H9 (cell line): ENCODE data around the gene TMEM183A. TPM values are rescaled to one million over a fixed set of nuclear protein-coding genes. Genes with fewer than 3 reads are reported as not detected.

Experiments used
- DNase-seq: peaks from one replicate; pipeline ENCODE4 v3.0.0-alpha.2; 2017
- H2AFZ ChIP-seq: one replicate; pipeline ENCODE4 v1.6.1; 2013; ENCODE audit warnings: mild to moderate bottlenecking, low read length, control low read depth, moderate library complexity
- H2AK5ac ChIP-seq: 2 replicates; pipeline ENCODE4 v1.6.1; 2013; ENCODE audit warnings: low read length, control low read depth, mixed read lengths; ENCODE audit not compliant: insufficient read length
- H2BK120ac ChIP-seq: one replicate; pipeline ENCODE4 v1.6.1; 2013; ENCODE audit warnings: low read depth, mild to moderate bottlenecking, low read length, control low read depth, inconsistent platforms; ENCODE audit not compliant: poor library complexity, severe bottlenecking
- H2BK12ac ChIP-seq: 2 replicates; pipeline ENCODE4 v1.6.1; 2013; ENCODE audit warnings: low read length, control low read depth, mixed read lengths, low read depth; ENCODE audit not compliant: insufficient read length
- H2BK15ac ChIP-seq: 2 replicates; pipeline ENCODE4 v1.6.1; 2013; ENCODE audit warnings: low read depth, low read length, control low read depth
- H2BK20ac ChIP-seq: one replicate; pipeline ENCODE4 v1.6.1; 2013; ENCODE audit warnings: low read depth, mild to moderate bottlenecking, low read length, control low read depth, inconsistent platforms; ENCODE audit not compliant: poor library complexity, severe bottlenecking
- H2BK5ac ChIP-seq: 2 replicates; pipeline ENCODE4 v1.6.1; 2013; ENCODE audit warnings: low read length, control low read depth, mixed read lengths; ENCODE audit not compliant: insufficient read length
- H3K14ac ChIP-seq: 2 replicates; pipeline ENCODE4 v1.6.1; 2013; ENCODE audit warnings: low read length, control low read depth; ENCODE audit not compliant: insufficient read depth
- H3K18ac ChIP-seq: 2 replicates; pipeline ENCODE4 v1.6.1; 2013; ENCODE audit warnings: low read depth, mild to moderate bottlenecking, mixed read lengths, low read length, control low read depth; ENCODE audit not compliant: insufficient read length
- H3K23ac ChIP-seq: 2 replicates; pipeline ENCODE4 v1.6.1; 2013; ENCODE audit warnings: low read length, control low read depth, mixed read lengths, low read depth; ENCODE audit not compliant: insufficient read length
- H3K23me2 ChIP-seq: 2 replicates; pipeline ENCODE4 v1.6.1; 2013; ENCODE audit warnings: low read depth, mild to moderate bottlenecking, mixed read lengths, low read length, control low read depth; ENCODE audit not compliant: insufficient read length, poor library complexity, severe bottlenecking
- H3K27ac ChIP-seq: 2 replicates; pipeline ENCODE4 v1.5.1; 2013; ENCODE audit warnings: low read length, control low read depth, mixed read lengths, low read depth; ENCODE audit not compliant: insufficient read length
- H3K27me3 ChIP-seq: 2 replicates; pipeline ENCODE4 v1.6.1; 2013; ENCODE audit warnings: low read length, control low read depth, inconsistent platforms; ENCODE audit not compliant: insufficient read depth
- H3K4ac ChIP-seq: 2 replicates; pipeline ENCODE4 v1.6.1; 2013; ENCODE audit warnings: low read depth, mild to moderate bottlenecking, control low read depth, inconsistent platforms, low read length, moderate library complexity
- H3K4me1 ChIP-seq: 2 replicates; pipeline ENCODE4 v1.6.1; 2013; ENCODE audit warnings: low read length, control low read depth, inconsistent platforms; ENCODE audit not compliant: insufficient read depth
- H3K4me2 ChIP-seq: 2 replicates; pipeline ENCODE4 v1.6.1; 2013; ENCODE audit warnings: low read length, control low read depth, mixed read lengths; ENCODE audit not compliant: insufficient read length, insufficient read depth
- H3K56ac ChIP-seq: 2 replicates; pipeline ENCODE4 v1.6.1; 2013; ENCODE audit warnings: low read depth, mild to moderate bottlenecking, mixed read lengths, low read length, control low read depth; ENCODE audit not compliant: insufficient read length
- H3K79me1 ChIP-seq: 2 replicates; pipeline ENCODE4 v1.6.1; 2013; ENCODE audit warnings: low read depth, mild to moderate bottlenecking, moderate library complexity, low read length, control low read depth, inconsistent platforms; ENCODE audit not compliant: insufficient read depth, poor library complexity, severe bottlenecking
- H3K79me2 ChIP-seq: 2 replicates; pipeline ENCODE4 v1.6.1; 2013; ENCODE audit warnings: low read length, control low read depth, inconsistent platforms; ENCODE audit not compliant: insufficient read depth
- H3K9ac ChIP-seq: 2 replicates; pipeline ENCODE4 v1.6.1; 2013; ENCODE audit warnings: low read length, control low read depth, mixed read lengths; ENCODE audit not compliant: insufficient read length; ENCODE audit errors: extremely low read depth
- H3K9me3 ChIP-seq: one replicate; pipeline ENCODE4 v1.6.1; 2013; ENCODE audit warnings: low read depth, low read length, inconsistent platforms; ENCODE audit not compliant: control insufficient read depth
- H3T11ph ChIP-seq: one replicate; pipeline ENCODE4 v1.6.1; 2013; ENCODE audit warnings: mild to moderate bottlenecking, low read length, control low read depth, inconsistent platforms
- H4K20me1 ChIP-seq: one replicate; pipeline ENCODE4 v1.6.1; 2013; ENCODE audit not compliant: control insufficient read depth, insufficient read length, insufficient read depth
- H4K5ac ChIP-seq: 2 replicates; pipeline ENCODE4 v1.6.1; 2013; ENCODE audit warnings: low read depth, mild to moderate bottlenecking, mixed read lengths, low read length, control low read depth; ENCODE audit not compliant: insufficient read length
- H4K8ac ChIP-seq: replicated peaks from 2 replicates; pipeline ENCODE4 v1.6.1; 2013; ENCODE audit warnings: low read length, control low read depth, mixed read lengths, low read depth; ENCODE audit not compliant: insufficient read length
- H4K91ac ChIP-seq: 2 replicates; pipeline ENCODE4 v1.6.1; 2013; ENCODE audit warnings: low read depth, mild to moderate bottlenecking, moderate library complexity, mixed read lengths, low read length, control low read depth; ENCODE audit not compliant: insufficient read length
- H3K27ac Mint-ChIP-seq, 3 experiments: 2 replicates in 2 of 3; 3 replicates in 1 of 3; pipeline ENCODE4 v1.8.0; 2020 to 2021; ENCODE audit warnings: mixed read lengths in 3 of 3, mild to moderate bottlenecking in 1 of 3, moderate library complexity in 1 of 3
- H3K27me3 Mint-ChIP-seq: 2 replicates; pipeline ENCODE4 v1.8.0; 2021; ENCODE audit warnings: low read depth, mild to moderate bottlenecking, moderate library complexity, mixed read lengths
- H3K36me3 Mint-ChIP-seq, 3 experiments: 2 replicates in 2 of 3; 3 replicates in 1 of 3; pipeline ENCODE4 v1.8.0; 2020 to 2021; ENCODE audit warnings: low read depth in 3 of 3, mixed read lengths in 3 of 3; ENCODE audit not compliant: insufficient read depth in 1 of 3
- H3K4me1 Mint-ChIP-seq, 2 experiments: 2 replicates each; pipeline ENCODE4 v1.8.0; 2020; ENCODE audit warnings: mixed read lengths in 2 of 2
- H3K4me3 Mint-ChIP-seq, 2 experiments: 2 replicates in 1 of 2; 3 replicates in 1 of 2; pipeline ENCODE4 v1.8.0; 2020 to 2021; ENCODE audit warnings: mild to moderate bottlenecking in 2 of 2, mixed read lengths in 2 of 2, moderate library complexity in 1 of 2
- H3K9me3 Mint-ChIP-seq, 2 experiments: 2 replicates in 1 of 2; 3 replicates in 1 of 2; pipeline ENCODE4 v1.8.0; 2020; ENCODE audit warnings: mild to moderate bottlenecking in 2 of 2, mixed read lengths in 2 of 2, moderate library complexity in 1 of 2
- CTCF ChIP-seq: fragments of 200-600 bp; sonication (generic); conservative IDR thresholded peaks from 3 replicates; pipeline ENCODE4 v1.8.0; 2021; ENCODE audit warnings: antibody characterized with exemption, mild to moderate bottlenecking
- WGBS: extraction: QIAGEN DNeasy Blood & Tissue Kit; methylation state at CpG from one replicate; pipeline ENCODE4 v1.1.7; 2013; ENCODE audit warnings: missing lambda C conversion rate, low lambda C conversion rate, mixed read lengths; ENCODE audit not compliant: insufficient read length; ENCODE audit errors: extremely low coverage; 5-methylcytosine and 5-hydroxymethylcytosine counted together
- total RNA-seq: library from RNA; stranded (reverse); gene quantifications from 2 replicates; pipeline ENCODE4 v1.2.1, GENCODE V29; 2021

TMEM183A gene
- total RNA-seq, 1 experiment from 2014 or later = 93.4 TPM

- Histone ChIP-seq H4K5ac (no peak overlapping the region), H2AFZ (no peak overlapping the region), H2BK20ac (no peak overlapping the region), H2BK120ac (no peak overlapping the region), H2BK12ac (no peak overlapping the region), H2BK5ac (no peak overlapping the region), H3K14ac (no peak overlapping the region), H3K79me1 (no peaks in the 10 kb centered on the region), H3K27me3 (no peaks in the 10 kb centered on the region), H4K91ac (no peak overlapping the region), H3K23me2 (no peaks in the 10 kb centered on the region), H3K9me3 (no peaks in the 10 kb centered on the region), H3K4me1 (peaks cover 4% of the 10 kb centered on the region; the same call in 1 of the 2 replicates), H3K79me2 (no peaks in the 10 kb centered on the region), H2AK5ac (no peak overlapping the region), H3K56ac (no peak overlapping the region), H3K4ac (no peak overlapping the region), H3K23ac (no peak overlapping the region), H3K4me2 (no peak overlapping the region), H3K18ac (no peak overlapping the region), H4K8ac (no peak overlapping the region), H2BK15ac (no peak overlapping the region), H3T11ph (no peak overlapping the region), H3K27ac (no peak overlapping the region), H4K20me1 (no peaks in the 10 kb centered on the region), H3K9ac (no peak overlapping the region)
- H3K27me3 Mint-ChIP-seq = no peaks in the 10 kb centered on the region
- no peak overlapping the region for H3K4me3 Mint-ChIP-seq
- H3K4me1 Mint-ChIP-seq = peaks cover 26 to 35% of the 10 kb centered on the region in 2 experiments
- peaks cover 12 to 52% (median 26%) of the 10 kb centered on the region in 3 experiments; a peak in 6 of 7 replicates for H3K36me3 Mint-ChIP-seq
- no peak for TF ChIP-seq CTCF
- no CpG with 5 or more reads among the region's 10 CpGs for whole genome bisulfite sequencing
- no peak overlapping the region; a peak in 2 of 7 replicates for H3K27ac Mint-ChIP-seq
- H3K9me3 Mint-ChIP-seq = peaks cover 2 to 3% of the 10 kb centered on the region in 2 experiments; a peak in 2 of 5 replicates
- no peak for DNase-seq
Observed at GRCh38 chr1:203057911-203058675, 50.9 kb downstream of the TMEM183A start.
